Measurements from ENCODE around the gene PHAF1.
A peak's percentile ranks its signal among the peaks of the same experiment; 100 is the strongest.
"Not testable (repeated sequence)": the region's sequence is repeated elsewhere in the genome, so short reads cannot be mapped to it uniquely, and the experiment has no call there.

PHAF1 gene

GRCh38 chr16:67105246-67105645, 4.5 kb upstream of the PHAF1 start:
- no peak for DNase-seq (ENCODE audit: low spot score)

GRCh38 chr16:67105881-67106280, 3.9 kb upstream of the PHAF1 start:
- no peak for DNase-seq (ENCODE audit: low spot score)

GRCh38 chr16:67108489-67108888, 1.3 kb upstream of the PHAF1 start:
- DNase-seq (ENCODE audit: low spot score): no peak

GRCh38 chr16:67108931-67109406, 772 bp upstream of the PHAF1 start:
- DNase-seq (ENCODE audit: low spot score): no peak

GRCh38 chr16:67111951-67112444, 2.3 kb downstream of the PHAF1 start:
- no peak for DNase-seq (ENCODE audit: low spot score)

GRCh38 chr16:67112591-67113399, 3.1 kb downstream of the PHAF1 start:
- DNase-seq (ENCODE audit: low spot score): no peak

- DNase-seq (ENCODE audit: low spot score): no peak
These were observed 5.1 kb downstream of the PHAF1 start for GRCh38 chr16:67114793-67115192.

GRCh38 chr16:67115639-67116038, 5.9 kb downstream of the PHAF1 start:
- DNase-seq (ENCODE audit: low spot score): peak; percentile 96

GRCh38 chr16:67116388-67117311, 6.9 kb downstream of the PHAF1 start:
- DNase-seq (ENCODE audit: low spot score): peak; percentile 29

- no peak for DNase-seq (ENCODE audit: low spot score)
These were observed 8.0 kb downstream of the PHAF1 start for GRCh38 chr16:67117716-67118115.

- DNase-seq (ENCODE audit: low spot score): peak; percentile 38
These were observed 10.3 kb downstream of the PHAF1 start for GRCh38 chr16:67120025-67120424.

- DNase-seq (ENCODE audit: low spot score): not testable (repeated sequence)
These were observed 13.1 kb downstream of the PHAF1 start for GRCh38 chr16:67122799-67123198.

GRCh38 chr16:67128417-67128816, 18.7 kb downstream of the PHAF1 start:
- DNase-seq (ENCODE audit: low spot score): no peak

- DNase-seq (ENCODE audit: low spot score): no peak
These were observed 19.1 kb downstream of the PHAF1 start for GRCh38 chr16:67128887-67129286.

- no peak for DNase-seq (ENCODE audit: low spot score)
These were observed 19.7 kb downstream of the PHAF1 start for GRCh38 chr16:67129422-67129821.

GRCh38 chr16:67137605-67138004, 27.9 kb downstream of the PHAF1 start:
- peak; percentile 72 for DNase-seq (ENCODE audit: low spot score)

- no peak for DNase-seq (ENCODE audit: low spot score)
These were observed 31.6 kb downstream of the PHAF1 start for GRCh38 chr16:67141391-67141790.

- DNase-seq (ENCODE audit: low spot score): no peak
These were observed 32.6 kb downstream of the PHAF1 start for GRCh38 chr16:67142342-67142741.

- no peak for DNase-seq (ENCODE audit: low spot score)
These were observed 35.2 kb downstream of the PHAF1 start for GRCh38 chr16:67144943-67145342.

- DNase-seq (ENCODE audit: low spot score): no peak
These were observed 36.0 kb downstream of the PHAF1 start for GRCh38 chr16:67145746-67146145.

GRCh38 chr16:67146523-67147357, 37.0 kb downstream of the PHAF1 start:
- DNase-seq (ENCODE audit: low spot score): no peak

Data from kidney tubule cell (primary cell).